A549 treated with Mapracorat at 1 μM for 4 hours (cell line): Measurements from ENCODE around the gene MAGEA2B. TPM values are rescaled to one million over a fixed set of nuclear protein-coding genes. Genes with fewer than 3 reads are reported as not detected.

Source experiments
- total RNA-seq: library from RNA; stranded (reverse); fragments of 200-300 nt; extraction: Qiagen RNA extraction; gene quantifications from 5 replicates; pipeline ENCODE4 v1.2.3, GENCODE V29; 2022

MAGEA2B gene
- total RNA-seq: 0.19 TPM in 1 of 5 replicates, not detected in the others

GRCh38 chrX:152713815-152714787 lies at the start of gene MAGEA2B:
Gene MAGEA2B (plus strand): TSS chrX:152714628. CDS start chrX:152717107, 2,479 bp downstream.

GRCh38 chrX:152697952-152698931 lies 16.2 kb upstream of the MAGEA2B start, which contains the start of gene MAGEA3:
Gene MAGEA3 (plus strand): TSS chrX:152698794. CDS start chrX:152700833, 2,039 bp downstream.

GRCh38 chrX:152709173-152709572 lies 5.3 kb upstream of the MAGEA2B start, which contains the start of gene CSAG2:
Gene CSAG2 (minus strand): TSS chrX:152709273. CDS start chrX:152709112, 161 bp downstream.

DNA sequence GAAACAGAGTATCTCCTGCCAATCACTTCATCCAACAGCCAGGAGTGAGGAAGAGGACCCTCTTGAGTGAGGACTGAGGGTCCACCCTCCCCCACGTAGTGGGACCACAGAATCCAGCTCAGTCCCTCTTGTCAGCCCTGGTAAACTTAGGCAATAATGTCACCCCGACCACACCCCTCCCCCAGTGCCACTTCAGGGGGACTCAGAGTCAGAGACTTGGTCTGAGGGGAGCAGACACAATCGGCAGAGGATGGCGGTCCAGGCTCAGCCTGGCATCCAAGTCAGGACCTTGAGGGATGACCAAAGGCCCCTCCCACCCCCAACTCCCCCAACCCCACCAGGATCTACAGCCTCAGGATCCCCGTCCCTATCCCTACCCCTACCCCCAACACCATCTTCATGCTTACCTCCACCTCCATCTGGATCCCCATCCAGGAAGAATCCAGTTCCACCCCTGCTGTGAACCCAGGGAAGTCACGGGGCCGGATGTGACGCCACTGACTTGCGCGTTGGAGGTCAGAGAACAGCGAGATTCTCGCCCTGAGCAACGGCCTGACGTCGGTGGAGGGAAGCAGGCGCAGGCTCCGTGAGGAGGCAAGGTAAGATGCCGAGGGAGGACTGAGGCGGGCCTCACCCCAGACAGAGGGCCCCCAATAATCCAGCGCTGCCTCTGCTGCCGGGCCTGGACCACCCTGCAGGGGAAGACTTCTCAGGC lies 19.0 kb downstream of the MAGEA2B start, which contains the start of the genes CSAG1 and MAGEA12:
CSAG1 (minus strand) TSS at position 461 of the 715 bp plus-strand sequence. CDS start 1,261 bp downstream, outside the sequence.
MAGEA12 (plus strand) TSS at position 497 of the 715 bp plus-strand sequence. CDS start 2,405 bp downstream, outside the sequence.

DNA sequence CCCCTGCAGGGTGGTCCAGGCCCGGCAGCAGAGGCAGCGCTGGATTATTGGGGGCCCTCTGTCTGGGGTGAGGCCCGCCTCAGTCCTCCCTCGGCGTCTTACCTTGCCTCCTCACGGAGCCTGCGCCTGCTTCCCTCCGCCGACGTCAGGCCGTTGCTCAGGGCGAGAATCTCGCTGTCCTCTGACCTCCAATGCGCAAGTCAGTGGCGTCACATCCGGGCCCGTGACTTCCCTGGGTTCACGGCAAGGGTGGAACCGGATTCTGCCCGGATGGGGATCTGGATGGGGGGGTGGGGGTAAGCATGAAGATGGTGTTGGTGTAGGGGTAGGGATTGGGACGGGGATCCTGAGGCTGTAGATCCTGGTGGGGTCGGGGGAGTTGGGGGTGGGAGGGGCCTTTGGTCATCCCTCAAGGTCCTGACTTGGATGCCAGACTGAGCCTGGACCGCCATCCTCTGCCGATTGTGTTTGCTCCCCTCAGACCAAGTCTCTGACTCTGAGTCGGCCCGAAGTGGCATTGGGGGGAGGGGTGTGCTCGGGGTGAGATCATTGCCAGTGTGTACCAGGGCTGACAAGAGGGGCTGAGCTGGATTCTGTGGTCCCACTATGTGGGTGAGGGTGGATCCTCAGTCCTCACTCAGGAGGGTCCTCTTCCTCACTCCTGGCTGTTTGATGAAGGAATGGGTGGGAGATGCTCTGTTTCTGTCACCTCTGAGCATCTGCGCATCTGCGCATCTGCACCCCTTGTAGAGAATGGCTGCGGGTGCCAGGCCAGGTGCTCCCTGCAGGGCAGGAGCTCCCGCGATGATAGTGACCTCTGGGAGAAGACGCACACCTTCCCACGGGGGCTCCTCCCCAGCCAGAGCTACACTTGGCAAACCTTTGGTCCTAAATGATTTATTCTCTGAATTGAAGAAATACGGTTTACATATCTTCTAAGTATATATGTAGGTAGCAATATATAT lies 39.5 kb downstream of the MAGEA2B start, which contains the start of gene MAGEA2:
MAGEA2 (minus strand) TSS at position 157 of the 965 bp plus-strand sequence. CDS start 2,479 bp downstream, outside the sequence.

GRCh38 chrX:152758918-152759317 lies 44.5 kb downstream of the MAGEA2B start, which contains the start of gene CSAG3:
Gene CSAG3 (plus strand): TSS chrX:152759218.

Other genes with a start within 250 kb of the MAGEA2B start
- 0.16 to 0.22 TPM (median 0.18 TPM) in 5 replicates for gene GABRQ, start 76.7 kb upstream of the MAGEA2B start, total RNA-seq
- gene MAGEA3, start 15.8 kb upstream of the MAGEA2B start, total RNA-seq: 2.8 to 4.1 TPM (median 3.2 TPM) in 5 replicates
- not detected in 5 replicates for gene CSAG2, start 5.4 kb upstream of the MAGEA2B start, total RNA-seq
- gene CSAG1, start 19.1 kb downstream of the MAGEA2B start, total RNA-seq: 0.26 to 0.92 TPM (median 0.43 TPM) in 4 of 5 replicates, not detected in the other
- gene MAGEA12, start 19.1 kb downstream of the MAGEA2B start, total RNA-seq: 0.11 to 0.26 TPM (median 0.15 TPM) in 5 replicates
- gene MAGEA2, start 39.2 kb downstream of the MAGEA2B start, total RNA-seq: 0.12 to 0.27 TPM in 2 of 5 replicates, not detected in the others
- gene CSAG3, start 44.6 kb downstream of the MAGEA2B start, total RNA-seq: not detected in 5 replicates
- gene MAGEA6, start 55.1 kb downstream of the MAGEA2B start, total RNA-seq: 11.3 to 13.3 TPM (median 12.0 TPM) in 5 replicates
- gene CETN2, start 116.1 kb downstream of the MAGEA2B start, total RNA-seq: 68.6 to 94.0 TPM (median 73.6 TPM) in 5 replicates
- gene NSDHL, start 116.4 kb downstream of the MAGEA2B start, total RNA-seq: 40.7 to 44.6 TPM (median 42.8 TPM) in 5 replicates
- gene ZNF185, start 183.4 kb downstream of the MAGEA2B start, total RNA-seq: 6.9 to 8.3 TPM (median 7.4 TPM) in 5 replicates